ENCODE results near the gene SGSM2.

DNA sequence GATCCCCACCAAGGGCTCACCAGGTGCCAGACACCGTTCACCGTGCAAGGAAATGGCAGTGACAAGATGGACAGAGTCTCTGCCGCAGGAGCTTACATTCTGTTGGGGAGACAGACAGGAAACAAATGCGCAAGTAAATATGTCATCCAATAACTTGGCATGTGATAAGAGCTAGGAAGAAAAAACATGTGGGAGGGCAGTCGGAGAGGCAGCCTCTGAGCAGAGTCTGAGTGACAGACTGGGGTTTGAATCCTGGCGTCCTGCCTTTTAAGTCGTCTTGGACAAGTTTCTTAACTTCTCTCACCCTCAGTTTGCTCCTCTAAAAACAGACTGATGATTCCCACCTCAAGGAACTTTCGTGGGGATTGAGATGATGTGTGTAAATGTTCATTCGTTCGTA lies 7.2 kb downstream of the SGSM2 start:
- TF ChIP-seq, protein P1, sequence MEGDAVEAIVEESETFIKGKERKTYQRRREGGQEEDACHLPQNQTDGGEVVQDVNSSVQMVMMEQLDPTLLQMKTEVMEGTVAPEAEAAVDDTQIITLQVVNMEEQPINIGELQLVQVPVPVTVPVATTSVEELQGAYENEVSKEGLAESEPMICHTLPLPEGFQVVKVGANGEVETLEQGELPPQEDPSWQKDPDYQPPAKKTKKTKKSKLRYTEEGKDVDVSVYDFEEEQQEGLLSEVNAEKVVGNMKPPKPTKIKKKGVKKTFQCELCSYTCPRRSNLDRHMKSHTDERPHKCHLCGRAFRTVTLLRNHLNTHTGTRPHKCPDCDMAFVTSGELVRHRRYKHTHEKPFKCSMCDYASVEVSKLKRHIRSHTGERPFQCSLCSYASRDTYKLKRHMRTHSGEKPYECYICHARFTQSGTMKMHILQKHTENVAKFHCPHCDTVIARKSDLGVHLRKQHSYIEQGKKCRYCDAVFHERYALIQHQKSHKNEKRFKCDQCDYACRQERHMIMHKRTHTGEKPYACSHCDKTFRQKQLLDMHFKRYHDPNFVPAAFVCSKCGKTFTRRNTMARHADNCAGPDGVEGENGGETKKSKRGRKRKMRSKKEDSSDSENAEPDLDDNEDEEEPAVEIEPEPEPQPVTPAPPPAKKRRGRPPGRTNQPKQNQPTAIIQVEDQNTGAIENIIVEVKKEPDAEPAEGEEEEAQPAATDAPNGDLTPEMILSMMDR (IDR thresholded peaks at IDR 0.05; ENCODE audit: low read depth, low read length, poor library complexity, severe bottlenecking) = no peak
- TF ChIP-seq EZH2phosphoT487 (IDR thresholded peaks at IDR 0.05; ENCODE audit: borderline replicate concordance, low read length) = no peak
